Measurements from ENCODE around the gene TUBAL3.
"Not testable (repeated sequence)": the region's sequence is repeated elsewhere in the genome, so short reads cannot be mapped to it uniquely, and the experiment has no call there.

TUBAL3 gene

GRCh38 chr10:5424751-5425150 is 20.1 kb upstream of the TUBAL3 start:
- DNase-seq (ENCODE audit: low read depth in 1 of 2, low spot score in 1 of 2), result no peak

- no peak for DNase-seq (ENCODE audit: low read depth in 1 of 2, low spot score in 1 of 2)
These were observed 19.1 kb upstream of the TUBAL3 start for GRCh38 chr10:5423771-5424170.

- no peak for DNase-seq (ENCODE audit: low read depth in 1 of 2, low spot score in 1 of 2)
These were observed 15.0 kb upstream of the TUBAL3 start for GRCh38 chr10:5419466-5420094.

GRCh38 chr10:5418584-5418983 is 14.0 kb upstream of the TUBAL3 start:
- no peak for DNase-seq (ENCODE audit: low read depth in 1 of 2, low spot score in 1 of 2)

GRCh38 chr10:5416981-5417380 is 12.4 kb upstream of the TUBAL3 start:
- no peak for DNase-seq (ENCODE audit: low read depth in 1 of 2, low spot score in 1 of 2)

GRCh38 chr10:5413012-5413938 is 8.6 kb upstream of the TUBAL3 start:
- DNase-seq (ENCODE audit: low read depth in 1 of 2, low spot score in 1 of 2), result no peak

- DNase-seq (ENCODE audit: low read depth in 1 of 2, low spot score in 1 of 2), result peak; percentile 30 to 46
These were observed 7.8 kb upstream of the TUBAL3 start, which contains the start of gene NET1 for GRCh38 chr10:5412277-5412941. Gene NET1 (plus strand): TSS chr10:5412557. CDS start chr10:5412693, 136 bp downstream.

GRCh38 chr10:5411941-5412276 is 7.3 kb upstream of the TUBAL3 start:
- no peak for DNase-seq (ENCODE audit: low read depth in 1 of 2, low spot score in 1 of 2)

GRCh38 chr10:5410787-5411186 is 6.2 kb upstream of the TUBAL3 start:
- DNase-seq (ENCODE audit: low read depth in 1 of 2, low spot score in 1 of 2), result not testable (repeated sequence)

- DNase-seq (ENCODE audit: low read depth in 1 of 2, low spot score in 1 of 2), result no peak
These were observed 2.3 kb upstream of the TUBAL3 start for GRCh38 chr10:5406918-5407317.

GRCh38 chr10:5402798-5403197 is 1.8 kb downstream of the TUBAL3 start:
- DNase-seq (ENCODE audit: low read depth in 1 of 2, low spot score in 1 of 2), result no peak

- DNase-seq (ENCODE audit: low read depth in 1 of 2, low spot score in 1 of 2), result no peak
These were observed 4.0 kb downstream of the TUBAL3 start for GRCh38 chr10:5400468-5401240.

- no peak for DNase-seq (ENCODE audit: low read depth in 1 of 2, low spot score in 1 of 2)
These were observed 5.3 kb downstream of the TUBAL3 start for GRCh38 chr10:5399332-5399731.

- no peak for DNase-seq (ENCODE audit: low read depth in 1 of 2, low spot score in 1 of 2)
These were observed 7.9 kb downstream of the TUBAL3 start for GRCh38 chr10:5396556-5397300.

- DNase-seq (ENCODE audit: low read depth in 1 of 2, low spot score in 1 of 2), result no peak
These were observed 9.5 kb downstream of the TUBAL3 start for GRCh38 chr10:5395168-5395567.

GRCh38 chr10:5393529-5393928 is 11.1 kb downstream of the TUBAL3 start:
- DNase-seq (ENCODE audit: low read depth in 1 of 2, low spot score in 1 of 2), result no peak

GRCh38 chr10:5391790-5392189 is 12.8 kb downstream of the TUBAL3 start:
- no peak for DNase-seq (ENCODE audit: low read depth in 1 of 2, low spot score in 1 of 2)

- DNase-seq (ENCODE audit: low read depth in 1 of 2, low spot score in 1 of 2), result no peak
These were observed 13.9 kb downstream of the TUBAL3 start for GRCh38 chr10:5390607-5391205.

GRCh38 chr10:5387169-5387568 is 17.5 kb downstream of the TUBAL3 start:
- DNase-seq (ENCODE audit: low read depth in 1 of 2, low spot score in 1 of 2), result no peak

- DNase-seq (ENCODE audit: low read depth in 1 of 2, low spot score in 1 of 2), result no peak
These were observed 19.4 kb downstream of the TUBAL3 start for GRCh38 chr10:5385224-5385623.
